ENCODE data around the gene ZNF280C. TPM values are rescaled to one million over a fixed set of nuclear protein-coding genes. Genes with fewer than 3 reads are reported as not detected.

The ZNF280C gene
- total and polyA plus RNA-seq, 4 donors = 0.50 to 2.3 (median 1.00) TPM

- no peak overlapping the region for H3K27ac ChIP-seq (ENCODE audit: low read depth in 1 of 2, low read length in 2 of 2)
- H3K9me3 ChIP-seq (ENCODE audit: control insufficient read depth in 4 of 4, low read length in 3 of 4) = no peaks in the 10 kb centered on the region
- TF ChIP-seq RAD21 (IDR thresholded peaks at IDR 0.05) = no peak
- TF ChIP-seq SP1 (IDR thresholded peaks at IDR 0.05) = no peak
- no peak for TF ChIP-seq HNF4A (conservative IDR thresholded peaks at IDR 0.05)
- TF ChIP-seq FOXA2 (IDR thresholded peaks at IDR 0.05) = no peak
- TF ChIP-seq MAX (IDR thresholded peaks at IDR 0.05) = no peak
- TF ChIP-seq JUND (IDR thresholded peaks at IDR 0.05) = no peak
- no peak overlapping the region for H3K4me3 ChIP-seq (ENCODE audit: low read depth in 1 of 3, low read length in 3 of 3)
- H3K4me1 ChIP-seq (ENCODE audit: control insufficient read depth in 4 of 4, insufficient read depth in 4 of 4, low read length in 3 of 4) = no peaks in the 10 kb centered on the region
- 82% methylated on average over 1 of the region's 1 CpG for WGBS
- H3K9ac ChIP-seq (ENCODE audit: low read depth in 1 of 2, low read length in 2 of 2) = no peak overlapping the region
- DNase-seq (ENCODE audit: low spot score) = no peak
- no peaks in the 10 kb centered on the region for H3K27me3 ChIP-seq (ENCODE audit: control insufficient read depth in 4 of 4, insufficient read depth in 4 of 4, low read length in 3 of 4)
- no peaks in the 10 kb centered on the region for H3K36me3 ChIP-seq (ENCODE audit: control insufficient read depth in 4 of 4, insufficient read depth in 3 of 4, low read depth in 1 of 4, low read length in 3 of 4)
These were observed 33.3 kb upstream of the ZNF280C start for GRCh38 chrX:130301977-130302376.

- TF ChIP-seq GABPA (IDR thresholded peaks at IDR 0.05 in 1 of 2, conservative IDR thresholded peaks at IDR 0.05 in 1 of 2) = no peak
- TF ChIP-seq NR2F2 (IDR thresholded peaks at IDR 0.05) = no peak
- TF ChIP-seq HNF4A (conservative IDR thresholded peaks at IDR 0.05) = no peak
- TF ChIP-seq FOXA1 (IDR thresholded peaks at IDR 0.05) = no peak
- no peak for TF ChIP-seq REST (IDR thresholded peaks at IDR 0.05)
- no peak for TF ChIP-seq MAX (IDR thresholded peaks at IDR 0.05)
- TF ChIP-seq SP1 (IDR thresholded peaks at IDR 0.05) = no peak
- TF ChIP-seq RAD21 (IDR thresholded peaks at IDR 0.05) = no peak
- no peak for TF ChIP-seq CTCF (IDR thresholded peaks at IDR 0.05; ENCODE audit: low read depth, low read length, missing input control)
- no peak for TF ChIP-seq YY1 (IDR thresholded peaks at IDR 0.05)
- no peak for DNase-seq (ENCODE audit: low spot score)
- Histone ChIP-seq H3K4me3 (ENCODE audit: low read depth in 1 of 3, low read length in 3 of 3) (no peak overlapping the region), H3K27ac (ENCODE audit: low read depth in 1 of 2, low read length in 2 of 2) (no peak overlapping the region), H3K36me3 (ENCODE audit: control insufficient read depth in 4 of 4, insufficient read depth in 3 of 4, low read depth in 1 of 4, low read length in 3 of 4) (no peaks in the 10 kb centered on the region), H3K9ac (ENCODE audit: low read depth in 1 of 2, low read length in 2 of 2) (no peak overlapping the region), H3K27me3 (ENCODE audit: control insufficient read depth in 4 of 4, insufficient read depth in 4 of 4, low read length in 3 of 4) (no peaks in the 10 kb centered on the region), H3K9me3 (ENCODE audit: control insufficient read depth in 4 of 4, low read length in 3 of 4) (no peaks in the 10 kb centered on the region), H3K4me1 (ENCODE audit: control insufficient read depth in 4 of 4, insufficient read depth in 4 of 4, low read length in 3 of 4) (no peaks in the 10 kb centered on the region)
- WGBS = 93% methylated on average over 1 of the region's 1 CpG
These were observed 32.7 kb upstream of the ZNF280C start for GRCh38 chrX:130301405-130301804.

GRCh38 chrX:130300010-130300282 lies 31.2 kb upstream of the ZNF280C start:
- Histone ChIP-seq H3K4me3 (ENCODE audit: low read depth in 1 of 3, low read length in 3 of 3) (no peak overlapping the region), H3K36me3 (ENCODE audit: control insufficient read depth in 4 of 4, insufficient read depth in 3 of 4, low read depth in 1 of 4, low read length in 3 of 4) (no peaks in the 10 kb centered on the region), H3K9ac (ENCODE audit: low read depth in 1 of 2, low read length in 2 of 2) (no peak overlapping the region), H3K9me3 (ENCODE audit: control insufficient read depth in 4 of 4, low read length in 3 of 4) (no peaks in the 10 kb centered on the region), H3K4me1 (ENCODE audit: control insufficient read depth in 4 of 4, insufficient read depth in 4 of 4, low read length in 3 of 4) (peaks cover 0 to 8% (median 3%) of the 10 kb centered on the region in 4 donors), H3K27me3 (ENCODE audit: control insufficient read depth in 4 of 4, insufficient read depth in 4 of 4, low read length in 3 of 4) (no peaks in the 10 kb centered on the region), H3K27ac (ENCODE audit: low read depth in 1 of 2, low read length in 2 of 2) (no peak overlapping the region)
- no peak for DNase-seq (ENCODE audit: low spot score)
- 77% methylated on average over 2 of the region's 2 CpGs for WGBS
- TF ChIP-seq ZBTB33 (IDR thresholded peaks at IDR 0.05) = no peak
- no peak for TF ChIP-seq MAX (IDR thresholded peaks at IDR 0.05)
- no peak for TF ChIP-seq YY1 (IDR thresholded peaks at IDR 0.05)
- TF ChIP-seq CTCF (IDR thresholded peaks at IDR 0.05; ENCODE audit: low read depth, low read length, missing input control) = no peak
- no peak for TF ChIP-seq ATF3 (IDR thresholded peaks at IDR 0.05)
- no peak for TF ChIP-seq GABPA (IDR thresholded peaks at IDR 0.05 in 1 of 2, conservative IDR thresholded peaks at IDR 0.05 in 1 of 2)
- TF ChIP-seq FOXA1 (IDR thresholded peaks at IDR 0.05) = no peak

All from liver (tissue), 9 donors.